ENCODE results near the gene CCDC24.

- TF ChIP-seq CTCF (IDR thresholded peaks at IDR 0.05; ENCODE audit: low read length) (no peak), EZH2 (IDR thresholded peaks at IDR 0.05; ENCODE audit: borderline replicate concordance, low read length) (no peak)
Measured at GRCh38 chr1:44008259-44008658, 16.9 kb downstream of the CCDC24 start.
